Measurements from ENCODE around the gene ST7L.
A peak's percentile ranks its signal among the peaks of the same experiment; 100 is the strongest.
"Not testable (repeated sequence)": the region's sequence is repeated elsewhere in the genome, so short reads cannot be mapped to it uniquely, and the experiment has no call there.

ST7L gene

GRCh38 chr1:112618721-112619517, at the start of gene ST7L:
TSS of gene ST7L (minus strand) at chr1:112619141. CDS start at chr1:112619113, 28 bp downstream.
- DNase-seq: peak; percentile 52

DNA sequence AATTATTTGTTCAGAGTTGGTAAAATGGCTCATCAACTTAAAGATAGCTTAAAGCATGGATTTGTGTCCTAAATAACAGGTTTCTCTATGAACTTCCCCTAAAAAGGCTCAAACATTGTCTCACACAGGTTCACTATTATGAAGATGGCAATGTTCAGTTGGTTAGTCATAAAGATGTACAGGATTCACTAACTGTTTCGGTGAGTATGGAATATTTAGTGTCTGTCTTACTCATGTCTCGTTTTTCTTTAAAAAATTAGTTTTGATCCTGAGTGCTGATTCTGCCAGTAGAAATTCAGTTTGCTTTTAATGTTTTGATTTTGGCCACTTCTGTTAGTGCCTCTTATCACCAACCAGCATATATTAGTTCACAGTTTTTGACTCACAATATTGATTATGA, 48.0 kb upstream of the ST7L start:
- DNase-seq: no peak

GRCh38 chr1:112665857-112666256, 46.9 kb upstream of the ST7L start:
- no peak for DNase-seq

- DNase-seq: no peak
Observed at GRCh38 chr1:112651205-112651604, 32.3 kb upstream of the ST7L start.

DNA sequence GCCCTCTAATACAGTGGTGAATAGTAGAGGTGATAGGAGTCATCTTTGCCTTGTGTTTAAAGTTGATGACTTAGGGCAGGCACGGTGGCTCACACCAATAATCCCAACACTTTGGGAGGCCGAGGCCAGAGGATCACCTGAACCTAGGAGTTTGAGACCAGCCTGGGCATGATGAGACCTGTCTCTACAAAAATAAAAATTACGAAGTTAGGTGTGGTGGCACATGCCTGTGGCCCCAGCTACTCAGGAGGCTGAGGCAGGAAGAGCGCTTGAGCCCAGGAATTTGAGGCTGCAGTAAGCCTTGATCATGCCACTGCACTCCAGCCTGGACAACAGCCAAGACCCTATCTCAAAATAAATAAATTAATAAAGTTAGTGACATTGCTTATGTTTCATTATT, 27.3 kb upstream of the ST7L start:
- DNase-seq: no peak

- DNase-seq: no peak
Observed at GRCh38 chr1:112643080-112643479, 24.1 kb upstream of the ST7L start.

GRCh38 chr1:112640437-112640836, 21.5 kb upstream of the ST7L start:
- not testable (repeated sequence) for DNase-seq

- no peak for DNase-seq
Observed at GRCh38 chr1:112638110-112638428, 19.1 kb upstream of the ST7L start.

- DNase-seq: no peak
Observed at GRCh38 chr1:112637254-112638109, 18.5 kb upstream of the ST7L start.

GRCh38 chr1:112636597-112637253, 17.8 kb upstream of the ST7L start:
- no peak for DNase-seq

- no peak for DNase-seq
Observed at GRCh38 chr1:112636056-112636455, 17.1 kb upstream of the ST7L start.

- DNase-seq: no peak
Observed at GRCh38 chr1:112634367-112634766, 15.4 kb upstream of the ST7L start.

DNA sequence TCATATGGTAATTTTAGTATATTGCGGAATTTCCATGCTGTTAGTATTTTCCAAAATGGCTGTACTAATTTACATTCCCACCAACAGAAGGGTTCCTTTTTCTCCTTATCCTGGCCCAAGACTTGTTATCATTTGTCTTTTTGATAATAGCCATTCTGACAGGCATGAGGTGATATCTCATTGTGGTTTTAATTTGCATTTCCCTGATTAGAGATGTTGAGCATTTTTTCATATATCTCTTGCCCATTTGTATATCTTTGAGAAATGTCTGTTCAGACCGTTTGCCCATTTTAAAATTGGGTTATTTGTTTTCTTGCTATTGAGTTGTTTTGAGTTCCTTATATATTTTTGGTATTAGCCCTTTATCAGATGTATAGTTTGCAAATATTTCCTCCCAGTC, 14.7 kb upstream of the ST7L start:
- DNase-seq: no peak

DNA sequence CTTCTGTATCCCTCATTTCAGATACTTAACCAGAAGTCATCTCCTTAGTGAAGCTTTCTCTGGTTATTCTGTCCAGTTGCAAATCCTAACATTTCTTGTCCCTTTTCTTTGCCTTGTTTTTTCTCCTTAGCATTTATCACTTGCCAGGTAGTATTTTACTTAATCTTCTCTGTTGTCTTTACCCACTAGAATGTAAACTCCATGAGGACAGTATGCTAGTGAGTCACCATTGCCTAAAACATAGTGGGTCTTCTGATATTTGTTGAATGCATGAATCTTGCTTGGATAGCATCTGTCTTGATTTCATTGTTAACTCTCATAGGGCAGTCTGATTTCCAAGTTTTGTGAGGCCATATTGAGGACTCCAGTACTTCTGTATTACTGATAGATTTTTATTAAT, 10.3 kb upstream of the ST7L start:
- no peak for DNase-seq

- no peak for DNase-seq
Observed at GRCh38 chr1:112628516-112628915, 9.6 kb upstream of the ST7L start.

DNA sequence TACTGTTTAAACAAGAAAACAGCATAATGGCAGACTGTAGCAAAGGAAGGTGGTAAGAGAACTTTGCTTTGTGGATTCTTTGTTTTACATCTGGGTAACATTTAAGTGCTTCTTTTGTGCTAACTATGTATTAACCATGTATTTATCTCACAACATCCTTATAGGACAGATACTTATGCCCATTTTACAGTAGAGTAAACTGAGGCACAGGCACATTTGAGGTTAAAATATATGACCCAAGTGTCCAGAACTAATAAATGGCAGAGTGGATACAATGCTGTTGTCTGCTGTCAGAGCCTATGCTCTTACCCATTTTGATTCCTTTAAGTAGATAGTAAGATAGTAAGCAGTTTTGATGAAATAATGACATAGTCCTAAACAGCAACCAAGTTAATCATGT, 7.9 kb upstream of the ST7L start:
- no peak for DNase-seq

- no peak for DNase-seq
Observed at GRCh38 chr1:112626193-112626592, 7.3 kb upstream of the ST7L start.

- no peak for DNase-seq
Observed at GRCh38 chr1:112625696-112626095, 6.8 kb upstream of the ST7L start.

GRCh38 chr1:112624493-112624892, 5.6 kb upstream of the ST7L start:
- DNase-seq: not testable (repeated sequence)

- DNase-seq: no peak
Observed at GRCh38 chr1:112620377-112620695, 1.4 kb upstream of the ST7L start.

DNA sequence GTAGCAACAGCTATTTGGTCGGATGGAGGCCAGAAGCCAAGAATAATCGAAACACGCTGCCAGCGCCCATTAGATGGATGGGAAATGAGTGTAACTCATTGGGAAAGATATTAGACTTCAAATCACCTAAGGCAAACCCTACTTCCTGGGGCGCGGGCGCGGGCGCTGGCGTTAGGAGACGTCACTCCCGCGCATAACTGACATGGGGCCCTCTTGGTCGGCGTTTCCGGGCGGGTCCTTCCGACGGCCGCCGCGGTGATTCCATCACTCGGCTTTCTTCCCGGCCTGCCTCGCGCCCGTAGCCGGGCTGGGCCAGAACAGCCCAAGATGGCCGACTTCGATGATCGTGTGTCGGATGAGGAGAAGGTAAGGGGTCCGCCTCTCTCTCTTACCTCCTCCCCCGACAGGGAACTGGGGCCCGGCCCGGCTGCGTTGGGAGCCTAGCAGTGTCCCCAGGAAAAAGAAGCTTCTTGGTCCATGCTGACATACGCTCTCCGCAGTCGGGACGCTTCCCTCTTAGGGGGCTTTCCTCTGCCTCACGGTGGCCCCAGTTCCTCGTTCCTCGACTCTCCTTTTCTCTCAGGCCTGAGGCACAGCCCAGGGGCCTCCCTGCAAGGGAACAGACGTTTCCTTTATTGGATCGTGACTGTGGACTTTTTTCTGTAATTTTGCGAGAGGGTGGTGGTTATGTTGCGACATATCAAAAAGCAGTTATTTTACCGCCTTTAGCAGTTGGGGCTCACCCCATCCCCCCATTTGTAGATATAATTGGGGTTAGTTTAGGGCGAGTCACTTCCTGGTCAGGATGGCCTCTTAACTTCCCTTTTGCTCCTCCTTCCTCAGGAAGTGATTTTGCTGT, 806 bp upstream of the ST7L start, which contains the start of gene CAPZA1:
CAPZA1 (plus strand) TSS at position 315 of the 859 bp plus-strand sequence; CDS start at position 328, 13 bp downstream.
- peak; percentile 87 for DNase-seq

- DNase-seq: no peak
Observed at GRCh38 chr1:112618114-112618720, 724 bp downstream of the ST7L start.
